Inflammatory macrophage treated with lipopolysaccharide for 4 hours (primary cell): Measurements from ENCODE around the gene KRTAP3-3.
"Not testable (repeated sequence)": the region's sequence is repeated elsewhere in the genome, so short reads cannot be mapped to it uniquely, and the experiment has no call there.

ENCODE experiments used
- DNase-seq: peaks from one replicate; pipeline ENCODE4 v3.0.0-alpha.2; 2020

Gene KRTAP3-3

DNA sequence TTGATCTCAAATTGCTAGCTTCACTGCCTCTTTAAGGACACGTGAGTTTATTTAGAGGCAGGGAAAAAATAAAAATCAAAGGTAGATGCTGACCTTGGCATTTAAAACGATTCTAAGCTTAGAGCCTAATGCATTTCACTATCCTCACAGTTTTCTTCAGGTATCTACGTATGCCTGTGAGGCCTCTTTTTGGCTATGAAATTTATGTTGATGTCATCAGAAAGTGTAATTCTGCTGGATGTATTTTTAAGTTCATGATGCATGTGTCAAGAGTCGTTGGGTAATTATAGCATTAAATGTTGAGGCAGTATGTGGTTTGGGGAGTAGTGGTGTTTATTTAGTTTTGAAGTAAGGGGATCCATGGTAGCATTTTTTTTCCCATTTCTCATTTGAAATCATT, 10.0 kb upstream of the KRTAP3-3 start:
- DNase-seq, result no peak

DNA sequence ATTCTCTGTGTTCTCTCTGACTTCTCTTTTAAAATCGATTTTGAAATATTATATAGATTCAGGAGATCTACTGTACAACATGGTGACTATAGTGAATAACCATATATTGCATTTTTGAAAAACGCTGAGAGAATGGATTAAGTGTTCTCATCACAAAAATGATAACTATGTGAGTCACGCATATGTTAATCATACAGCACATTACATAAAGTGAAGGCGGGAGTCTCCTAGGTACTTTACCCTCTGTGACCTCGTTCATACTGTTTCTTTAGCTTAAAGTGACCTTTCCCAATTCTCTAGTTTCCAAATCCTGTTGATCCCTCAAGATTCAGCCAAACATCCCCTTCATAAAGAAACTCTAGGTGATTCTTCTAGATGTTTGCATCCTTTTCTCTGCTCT, 8.8 kb upstream of the KRTAP3-3 start:
- DNase-seq, result peak; percentile 49

DNA sequence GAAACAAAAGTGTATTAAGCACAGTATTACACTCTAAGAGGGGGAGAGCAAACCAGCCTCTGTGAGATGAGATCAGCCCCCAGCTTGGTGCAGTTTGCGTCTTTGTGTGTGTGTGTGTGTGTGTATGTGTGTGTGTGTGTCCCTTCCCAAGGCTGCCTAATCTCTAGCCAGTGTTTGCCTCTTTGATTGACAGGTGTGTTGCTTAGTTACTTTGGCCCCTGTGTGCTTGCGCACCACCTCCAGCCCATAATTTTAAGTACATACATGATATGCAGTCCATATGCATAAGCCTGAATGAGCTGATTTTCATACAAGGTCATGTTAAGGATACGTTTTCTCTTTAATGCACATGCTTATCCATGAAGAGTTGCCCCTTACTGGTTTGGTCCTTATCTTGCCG, 7.8 kb upstream of the KRTAP3-3 start:
- no peak for DNase-seq

DNA sequence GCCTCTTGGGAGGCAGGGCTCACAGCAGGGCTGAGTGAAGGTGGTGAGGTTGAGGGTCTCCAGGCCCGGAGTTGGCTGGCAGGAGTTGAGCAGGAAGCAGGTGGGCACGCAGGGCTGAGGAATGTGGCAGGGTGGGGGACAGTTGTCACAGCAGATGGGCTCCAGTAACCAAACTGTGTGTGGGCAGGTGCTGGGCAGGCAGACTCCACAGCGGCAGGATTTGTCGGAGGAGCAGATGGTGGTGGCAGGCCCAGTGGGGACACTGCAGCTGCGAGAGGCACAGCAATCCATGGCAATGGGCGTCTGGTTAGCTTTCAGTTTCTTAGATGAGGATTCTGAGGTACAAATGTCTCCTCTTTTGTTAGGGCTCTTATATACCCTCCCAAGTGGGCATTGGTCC, 5.6 kb upstream of the KRTAP3-3 start, which contains the start of gene KRTAP3-2:
KRTAP3-2 (minus strand) TSS at position 344 of the 400 bp plus-strand sequence; CDS start at position 291, 53 bp downstream.
- not testable (repeated sequence) for DNase-seq

DNA sequence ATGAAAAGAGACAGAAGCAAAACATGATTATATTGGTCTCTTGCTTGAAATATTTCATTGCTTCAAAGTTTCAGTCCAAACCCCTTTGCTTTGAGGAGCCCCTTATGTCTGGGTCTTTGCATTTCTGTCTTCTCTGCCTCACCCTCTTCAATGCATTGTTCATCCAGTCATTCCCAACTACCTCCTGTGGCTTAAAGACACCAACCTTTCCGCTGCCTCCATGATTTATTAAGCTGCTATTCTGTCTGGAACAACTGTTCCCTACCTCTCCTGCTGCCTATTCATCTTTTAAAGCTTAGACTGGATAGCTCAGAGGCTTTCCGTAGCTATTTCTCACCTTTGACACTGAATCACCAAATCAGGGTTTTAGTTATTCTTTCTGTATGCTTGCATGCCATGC, 3.4 kb upstream of the KRTAP3-3 start:
- no peak for DNase-seq

DNA sequence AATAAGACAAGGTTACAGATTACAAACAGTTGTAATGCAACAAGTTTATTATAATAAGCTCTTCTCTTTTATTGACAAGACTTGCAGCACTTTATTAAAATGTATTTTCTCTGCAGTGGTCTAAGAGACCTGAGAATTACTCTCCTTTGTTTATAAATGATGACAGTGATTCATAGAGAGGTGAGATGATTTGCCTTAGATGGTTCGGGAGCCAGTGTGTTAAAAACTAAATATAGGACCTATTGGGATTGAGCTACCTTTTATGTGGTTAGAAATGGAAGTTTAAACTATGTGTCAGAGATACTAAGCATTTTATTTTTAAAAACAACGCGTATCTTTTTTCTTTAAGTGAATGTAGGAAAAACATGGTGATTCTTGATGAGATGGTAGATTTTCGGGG, 2.9 kb upstream of the KRTAP3-3 start:
- no peak for DNase-seq

DNA sequence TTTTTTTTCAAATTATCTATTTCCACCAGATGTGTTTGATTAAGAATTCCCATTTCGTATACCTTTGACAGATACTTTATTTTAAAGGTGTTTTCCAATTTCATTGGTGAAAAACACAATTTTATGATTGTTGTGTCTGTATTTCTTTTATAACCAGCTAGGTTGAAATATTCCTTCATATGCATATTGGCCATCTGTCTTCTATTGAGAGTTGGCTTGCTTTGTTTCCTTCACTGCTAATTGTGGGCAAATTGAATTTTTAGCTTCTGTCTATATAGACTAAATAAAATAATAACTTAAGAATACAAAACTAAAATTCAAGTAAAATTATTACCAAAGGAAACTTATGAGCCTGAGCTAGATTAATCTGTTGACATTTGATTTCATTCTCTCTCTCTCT, 1.2 kb upstream of the KRTAP3-3 start:
- DNase-seq, result no peak

DNA sequence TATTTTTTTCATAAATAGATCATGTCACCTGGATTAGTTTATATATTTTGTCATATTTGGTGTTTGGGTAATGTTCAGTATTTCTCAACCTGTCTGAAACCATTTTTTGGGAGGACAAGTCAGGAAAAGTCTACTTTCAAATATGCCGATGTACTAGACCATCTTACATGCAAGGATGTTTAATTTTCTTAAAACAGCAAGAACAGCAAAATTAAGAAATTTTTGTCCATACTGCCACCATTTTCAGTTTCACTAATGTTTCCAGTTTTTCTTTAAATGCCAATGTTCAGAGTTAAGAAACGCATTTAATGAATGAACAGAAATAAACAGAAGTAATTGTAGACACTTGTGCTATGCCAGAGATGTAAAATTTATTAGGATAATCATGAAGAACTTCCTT, 880 bp downstream of the KRTAP3-3 start:
- DNase-seq, result no peak

DNA sequence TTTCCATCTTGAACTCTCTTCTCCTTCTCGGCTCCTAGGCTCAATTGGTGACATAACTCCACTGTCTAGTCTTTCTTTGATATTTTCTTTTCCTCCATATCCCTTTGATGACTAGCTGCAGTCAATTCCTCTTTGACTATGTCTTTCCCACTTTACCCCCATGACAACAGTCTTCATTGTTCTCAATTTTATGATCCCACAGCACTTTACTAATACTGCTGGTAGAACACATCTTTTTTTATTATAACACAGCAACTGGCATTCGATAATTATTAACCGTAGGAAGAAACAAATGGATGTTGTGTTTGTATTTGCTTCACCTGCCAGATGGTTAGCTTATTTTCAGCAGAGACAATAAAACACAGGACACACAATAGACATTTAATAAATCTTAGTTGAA, 1.3 kb downstream of the KRTAP3-3 start:
- no peak for DNase-seq

DNA sequence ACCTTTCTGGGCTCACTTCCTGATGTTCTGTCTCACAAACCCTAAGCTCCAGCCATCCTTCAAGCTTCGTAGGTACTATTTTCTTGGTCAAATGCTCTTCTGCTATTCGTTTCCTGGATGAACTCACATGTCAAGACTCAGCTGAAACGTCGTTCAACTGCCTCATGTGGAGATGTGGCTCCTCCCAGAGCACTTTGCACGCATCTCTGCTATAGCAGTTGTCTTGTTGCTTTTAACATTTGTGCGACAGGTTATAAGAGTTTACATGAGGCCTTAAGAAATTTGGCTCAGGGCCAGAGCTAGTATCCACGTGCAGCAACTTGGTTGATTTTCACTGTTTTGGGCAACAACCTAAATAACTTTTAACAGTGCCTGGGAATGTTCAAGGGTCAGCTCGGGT, 7.0 kb downstream of the KRTAP3-3 start:
- DNase-seq, result no peak

DNA sequence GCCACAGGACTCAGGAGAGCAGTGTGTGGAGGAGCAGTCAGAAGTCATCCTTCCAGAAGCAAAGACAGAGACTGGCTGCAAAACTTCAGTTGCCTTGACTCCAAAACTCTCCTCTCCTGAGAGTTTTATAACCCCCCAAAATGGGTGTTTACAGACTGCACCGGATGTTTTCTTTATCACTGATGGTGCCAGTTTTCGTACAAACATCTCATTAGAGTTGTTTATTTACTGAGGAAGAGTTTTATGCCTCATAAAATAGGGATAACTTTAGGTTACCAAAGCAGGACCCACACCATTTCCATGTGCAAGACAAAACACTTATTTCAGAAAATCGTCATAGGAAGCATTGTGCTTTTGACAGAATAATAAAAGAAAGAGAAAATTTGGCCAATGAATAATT, 9.7 kb downstream of the KRTAP3-3 start, which contains the start of gene KRT40:
KRT40 (minus strand) TSS at position 101 of the 400 bp plus-strand sequence; CDS start at position 48, 53 bp downstream.
- no peak for DNase-seq

DNA sequence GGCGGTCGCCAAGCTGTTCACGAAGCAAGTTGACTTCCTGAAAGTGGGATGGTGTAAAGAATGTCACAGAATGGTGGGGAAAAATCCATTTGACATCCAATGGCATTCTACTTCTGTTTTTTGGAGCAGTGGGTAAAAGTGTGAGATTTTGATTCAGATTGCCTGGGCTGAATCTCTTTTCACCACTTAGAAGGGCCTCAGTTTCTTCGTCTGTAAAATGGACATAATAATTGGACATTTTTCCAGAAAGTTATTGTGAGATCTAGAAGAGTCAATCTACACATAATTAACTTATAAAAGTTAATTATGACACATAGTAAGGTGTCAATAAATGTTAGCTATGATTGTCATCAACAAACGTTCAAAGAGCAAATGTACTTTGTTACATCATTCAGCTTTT, 12.8 kb downstream of the KRTAP3-3 start:
- no peak for DNase-seq

DNA sequence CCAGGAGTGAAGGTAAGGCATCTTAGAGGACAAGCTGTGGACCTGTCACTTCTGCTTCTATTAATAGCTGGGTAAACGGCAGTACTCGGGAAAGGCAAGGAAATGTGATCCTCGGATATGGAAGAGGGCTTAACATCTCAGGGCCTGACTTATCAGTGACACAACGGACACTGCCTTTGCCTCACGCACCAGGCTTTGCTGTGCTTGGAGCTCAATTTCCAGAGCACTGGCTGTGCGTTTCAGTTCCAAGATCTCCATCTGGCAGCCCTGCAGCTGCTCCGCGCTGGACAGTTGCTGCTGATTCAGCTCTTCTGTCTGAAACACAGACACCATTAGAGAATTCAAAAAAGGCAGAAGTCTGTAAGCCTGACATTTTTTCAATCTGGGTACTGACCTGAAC, 13.4 kb downstream of the KRTAP3-3 start:
- DNase-seq, result no peak

DNA sequence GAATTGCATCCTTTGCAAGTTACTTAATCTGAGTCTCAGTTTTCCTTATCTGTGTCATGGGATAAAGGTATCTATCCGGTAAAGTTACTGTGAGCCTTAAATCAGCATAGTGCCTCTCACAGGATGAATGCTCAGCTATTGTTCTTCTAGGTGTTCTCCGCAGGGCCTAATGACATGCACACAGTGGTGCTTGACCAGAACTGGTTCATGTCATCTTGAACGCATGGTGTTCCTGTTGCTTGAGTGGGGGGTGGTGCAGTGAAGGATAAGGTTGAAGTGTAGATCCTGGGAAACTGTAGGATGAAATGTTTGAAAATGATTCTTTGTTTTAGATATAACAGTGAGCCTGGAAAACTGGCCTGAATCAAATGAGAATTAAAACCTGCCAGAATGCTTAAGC, 13.8 kb downstream of the KRTAP3-3 start:
- no peak for DNase-seq

DNA sequence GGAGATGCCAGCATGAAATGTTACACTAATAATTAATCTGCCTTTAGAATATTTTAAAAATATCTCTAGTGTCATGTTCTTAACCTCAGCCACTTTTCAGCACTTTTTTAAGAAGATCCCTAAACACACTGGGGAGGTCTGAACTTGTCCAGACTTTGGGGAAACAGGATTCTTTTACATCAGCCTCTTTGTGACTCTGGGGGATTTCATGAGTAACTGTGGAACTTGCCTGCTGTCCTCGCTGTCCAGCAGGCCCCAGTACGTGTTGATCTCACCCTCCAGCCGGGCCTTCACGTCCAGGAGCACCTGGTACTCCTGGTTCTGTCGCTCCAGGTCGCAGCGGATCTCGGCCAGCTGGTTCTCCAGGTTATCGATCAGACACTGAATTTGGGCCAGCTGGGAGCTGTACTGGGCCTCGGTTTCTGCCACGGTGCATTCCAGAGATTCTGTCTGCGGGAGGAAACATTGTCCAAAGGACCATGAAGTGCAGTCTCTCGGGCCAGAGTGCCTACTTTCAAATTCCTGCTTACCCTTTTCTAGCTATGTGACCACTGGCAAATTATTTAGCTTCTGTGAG, 15.3 kb downstream of the KRTAP3-3 start:
- DNase-seq, result no peak

DNA sequence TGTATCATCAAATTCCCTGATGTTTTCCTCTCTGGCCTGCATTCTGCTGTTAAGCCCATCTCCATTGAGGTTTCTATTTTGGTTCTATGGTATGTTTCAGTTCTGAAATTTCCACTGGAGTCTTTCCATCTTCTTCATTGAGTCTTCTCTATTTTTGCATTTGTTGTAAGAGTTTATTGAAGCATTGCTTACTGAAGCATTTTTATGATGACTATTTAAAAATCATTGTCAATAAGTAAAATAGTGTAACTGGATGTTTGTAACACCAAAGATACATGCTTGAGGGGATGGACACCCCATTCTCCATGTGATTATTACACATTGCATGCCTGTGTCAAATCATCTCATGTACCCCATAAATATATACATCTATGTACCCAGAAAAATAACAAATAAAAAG, 18.4 kb downstream of the KRTAP3-3 start:
- DNase-seq, result no peak

DNA sequence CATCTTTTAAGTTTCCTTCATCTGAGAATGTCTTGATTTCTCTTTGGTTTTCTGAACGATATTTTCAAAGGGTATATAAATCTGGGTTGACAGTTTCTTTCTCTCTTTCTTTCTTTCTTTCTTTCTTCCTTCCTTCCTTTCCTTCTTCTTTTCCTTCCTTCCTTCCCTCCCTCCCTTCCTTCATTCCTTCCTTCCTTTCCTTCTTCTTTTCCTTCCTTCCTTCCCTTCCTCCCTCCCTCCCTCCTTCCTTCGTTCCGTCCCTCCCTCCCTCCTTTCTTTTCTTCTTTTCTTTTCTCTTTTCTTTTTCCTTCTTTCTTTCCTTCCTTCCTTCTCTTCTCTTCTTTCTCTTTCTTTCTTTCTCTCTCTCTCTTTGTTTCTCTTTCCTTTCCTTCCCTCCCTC, 19.6 kb downstream of the KRTAP3-3 start:
- DNase-seq, result no peak

DNA sequence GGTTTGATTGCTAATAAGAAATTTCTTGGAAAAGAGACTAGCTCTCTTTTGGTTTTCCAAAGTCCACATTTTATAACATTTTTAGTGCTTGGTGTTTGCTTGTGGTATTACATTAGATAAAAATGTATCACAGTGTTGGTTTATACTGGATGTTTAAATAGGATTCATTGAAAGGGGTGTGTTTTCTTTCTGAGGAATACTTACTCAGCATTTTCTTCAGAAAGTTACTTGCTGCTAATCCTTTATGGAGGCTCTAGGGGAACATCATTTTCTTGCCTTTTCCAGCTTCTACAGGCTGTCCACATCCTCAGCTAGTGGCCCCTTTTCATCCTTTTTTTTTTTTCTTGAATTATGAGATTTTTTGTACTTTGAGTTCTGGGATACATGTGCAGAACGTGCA, 26.4 kb downstream of the KRTAP3-3 start:
- DNase-seq, result no peak

DNA sequence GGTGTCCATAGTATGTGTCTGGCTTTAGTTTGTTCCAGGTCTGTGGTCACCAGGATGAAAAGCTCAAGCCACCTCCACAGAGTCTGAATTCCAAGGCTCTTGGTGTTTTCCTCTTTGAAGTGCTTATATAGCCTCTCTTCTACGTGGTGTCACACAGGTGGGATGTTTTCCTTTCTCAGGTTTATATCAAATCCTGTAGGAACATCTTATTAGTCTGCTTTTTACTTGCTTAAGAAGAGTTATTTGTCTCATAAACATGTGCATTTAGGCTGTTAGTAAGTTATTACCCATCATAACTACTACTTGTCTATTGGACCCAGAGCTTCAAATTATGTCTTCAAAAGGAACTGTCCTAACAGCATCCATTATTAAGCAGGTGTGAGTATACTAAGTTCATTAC, 27.1 kb downstream of the KRTAP3-3 start, which contains the start of gene KRT39:
KRT39 (minus strand) TSS at position 101 of the 400 bp plus-strand sequence; CDS start at position 9, 92 bp downstream.
- no peak for DNase-seq

DNA sequence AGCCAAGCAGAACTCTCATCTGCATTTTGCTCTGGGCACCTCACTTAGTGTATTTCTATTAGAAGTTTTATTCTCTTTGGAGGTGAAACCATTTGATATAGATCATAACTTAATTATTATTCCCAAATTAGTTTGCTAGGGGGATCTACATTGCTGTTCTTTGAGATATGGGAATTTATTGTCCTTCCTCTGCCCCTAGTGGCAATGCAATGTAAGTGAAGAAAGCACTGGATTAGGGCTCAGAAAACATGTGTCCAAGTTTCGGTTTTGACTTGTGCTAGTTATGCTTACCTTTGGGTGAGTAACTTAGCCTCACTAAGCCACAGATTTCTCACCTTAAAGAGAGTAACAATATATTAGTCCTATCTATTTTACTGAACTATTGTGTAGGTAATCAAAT, 30.1 kb downstream of the KRTAP3-3 start:
- peak; percentile 28 for DNase-seq

DNA sequence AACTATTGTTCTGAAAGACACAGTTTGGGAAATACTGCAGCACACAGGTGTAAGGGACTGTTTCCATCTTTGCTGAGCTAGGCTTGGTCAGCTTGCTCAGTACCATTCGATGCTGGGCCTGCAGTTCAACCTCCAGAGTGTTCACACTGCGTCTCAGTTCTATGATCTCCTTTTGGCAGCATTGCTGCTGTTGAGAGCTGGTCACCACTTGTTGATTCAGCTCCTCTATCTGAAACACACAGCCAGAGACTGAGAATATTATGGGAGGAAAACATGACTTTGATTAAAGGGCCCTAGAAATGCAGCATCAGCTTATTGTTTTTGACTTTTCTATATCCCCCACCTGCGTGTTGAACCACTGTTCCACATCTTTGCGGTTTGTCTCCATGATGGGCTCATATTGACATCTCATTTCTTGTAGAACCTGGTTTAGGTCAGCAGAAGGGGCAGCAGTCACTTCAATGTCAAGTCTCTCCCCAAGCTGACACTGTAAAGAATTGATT, 31.9 kb downstream of the KRTAP3-3 start:
- no peak for DNase-seq

DNA sequence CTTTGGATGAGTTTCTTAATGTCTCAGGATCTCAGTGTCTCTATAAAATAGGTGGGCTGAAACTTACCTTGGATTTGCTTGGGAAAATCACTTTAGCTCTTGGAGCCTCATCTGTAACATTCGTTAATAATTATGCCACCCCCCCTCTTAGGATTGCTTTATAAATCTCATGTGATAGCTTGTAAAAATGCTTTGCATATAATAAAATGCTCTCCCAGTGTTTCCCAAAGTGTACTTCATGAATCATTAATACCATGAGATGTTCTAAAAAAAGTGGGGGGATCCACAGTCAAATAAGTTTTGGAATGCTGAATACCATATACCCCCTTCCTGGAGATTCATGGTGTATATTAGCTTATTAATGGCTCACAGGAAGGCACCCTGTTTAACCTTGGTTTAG, 32.4 kb downstream of the KRTAP3-3 start:
- DNase-seq, result no peak

DNA sequence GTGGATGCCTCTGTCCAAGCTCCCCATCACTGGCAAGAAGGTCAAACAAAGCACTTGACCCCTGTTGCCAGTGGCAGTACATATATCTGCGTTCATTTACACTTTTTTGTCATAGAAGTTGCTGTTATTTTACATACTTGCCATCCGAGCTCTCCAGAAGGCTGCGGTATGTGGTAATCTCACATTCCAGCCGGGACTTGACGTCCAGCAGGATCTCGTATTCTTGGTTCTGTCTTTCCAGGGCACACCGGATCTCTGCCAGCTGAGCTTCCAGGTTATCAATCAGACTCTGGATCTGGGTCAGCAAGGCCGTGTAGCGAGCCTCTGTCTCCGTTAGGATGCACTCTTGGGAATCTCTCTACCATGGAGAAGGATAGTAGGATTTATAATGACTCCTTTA, 33.8 kb downstream of the KRTAP3-3 start:
- no peak for DNase-seq

DNA sequence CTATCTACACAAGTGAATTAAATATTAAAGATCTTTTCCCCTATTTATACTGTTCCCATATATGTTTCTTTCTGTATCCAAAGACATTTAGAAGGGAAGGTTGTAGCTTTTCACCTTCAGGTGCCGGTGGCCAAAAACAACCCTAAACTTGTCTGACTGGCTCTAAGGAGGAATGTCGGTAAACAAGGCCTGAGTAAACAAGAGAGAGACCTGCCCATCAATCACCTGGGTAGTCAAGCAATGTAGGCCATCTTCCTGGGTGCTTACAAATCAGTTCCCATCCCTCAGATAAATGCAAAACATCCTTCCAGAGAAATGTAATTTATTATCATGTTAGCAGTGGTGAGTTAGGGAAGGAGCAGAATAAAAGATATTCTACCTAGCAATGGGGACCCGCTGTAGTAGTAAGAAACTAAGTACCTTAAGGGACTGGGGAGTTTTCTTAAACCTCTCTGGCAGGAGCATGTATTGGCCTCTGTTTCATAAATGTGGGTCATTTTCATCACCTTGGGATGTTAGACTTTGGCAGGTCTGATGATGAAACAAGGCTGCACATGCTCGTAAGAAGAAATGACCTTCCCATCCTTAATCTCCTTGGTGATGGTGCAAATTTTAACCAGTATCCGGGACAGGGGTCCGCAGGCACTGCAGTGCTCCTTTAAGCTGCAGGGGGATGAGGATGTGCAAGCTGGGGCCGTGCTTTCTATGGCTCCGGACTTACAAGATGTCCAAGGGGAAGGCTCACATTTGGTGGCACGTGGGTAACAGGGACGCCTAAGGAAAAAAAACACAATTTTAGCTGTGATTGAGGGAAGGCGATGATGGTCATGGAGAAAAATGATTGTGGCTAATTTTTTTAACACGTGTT, 35.6 kb downstream of the KRTAP3-3 start:
- DNase-seq, result no peak
